ENCODE measurements around the gene MRPL49. TPM values are rescaled to one million over a fixed set of nuclear protein-coding genes. Genes with fewer than 3 reads are reported as not detected.
A peak's percentile ranks its signal among the peaks of the same experiment; 100 is the strongest.

Gene MRPL49
- total and polyA plus RNA-seq, 2 of the 8 experiments (the other 6 are each of a cell fraction or from before 2014, with no cell fraction given), result 54.0 to 84.8 TPM

GRCh38 chr11:65113361-65113756, 8.8 kb upstream of the MRPL49 start:
- peak overlapping the region; percentile 19 for H3K56ac ChIP-seq (replicated peaks; ENCODE audit: insufficient read length, low read depth, low read length)
- H2BK12ac ChIP-seq (ENCODE audit: low read depth, low read length), result no peak overlapping the region
- no peak overlapping the region for H3K14ac ChIP-seq (ENCODE audit: insufficient read length)
- H3K79me2 ChIP-seq (ENCODE audit: control insufficient read depth in 1 of 2, insufficient read depth in 2 of 2, low read length in 2 of 2), result peaks cover 0 to 6% of the 10 kb centered on the region in 2 experiments; a peak in 1 of 4 replicates
- CTCF ChIA-PET (ENCODE audit: partially characterized antibody), result interaction anchor here (0.5 to 7.9 kb wide), 14 partner anchors 8 to 366 kb away, joined by 3 to 85 read pairs (median 6); partner anchors contain the start of genes CAPN1, FAU and MRPL49
- no peak overlapping the region for H4K5ac ChIP-seq (ENCODE audit: insufficient read length, low read depth, low read length)
- H3K4me2 ChIP-seq (ENCODE audit: insufficient read depth in 1 of 2, low read depth in 2 of 2, low read length in 2 of 2), result peak overlapping the region; percentile 71 to 95
- FAIRE-seq (no peak), DNase-seq (ENCODE audit: low read depth in 1 of 2, low spot score in 2 of 2) (no peak)
- H2BK120ac ChIP-seq (replicated peaks; ENCODE audit: low read depth, low read length), result no peak overlapping the region
- no peak overlapping the region for H2BK15ac ChIP-seq (ENCODE audit: low read length)
- peaks cover 17% of the 10 kb centered on the region; the same call in 1 of the 2 replicates for H3K23me2 ChIP-seq (ENCODE audit: low read depth, low read length)
- 72% methylated on average over 14 of the region's 14 CpGs; no CpG with 5 or more reads in 1 of the 2 experiments for WGBS, 2 experiments (ENCODE audit: extremely low coverage in 1 of 2, insufficient coverage in 1 of 2, insufficient read length in 1 of 2, insufficient replicate concordance in 2 of 2, low coverage in 1 of 2, low lambda C conversion rate in 2 of 2, missing lambda C conversion rate in 1 of 2)
- peaks cover 8% of the 10 kb centered on the region for H3K79me1 ChIP-seq (ENCODE audit: low read depth, low read length)
- H2BK20ac ChIP-seq (ENCODE audit: low read length), result no peak overlapping the region
- no peak overlapping the region for H3K23ac ChIP-seq (ENCODE audit: insufficient read length)
- no peak overlapping the region for H3K4ac ChIP-seq (replicated peaks; ENCODE audit: insufficient read length, low read depth, low read length)
- peak overlapping the region; percentile 76 to 90 (median 85); a peak in 5 of 8 replicates for H3K4me3 ChIP-seq (ENCODE audit: extremely low read depth in 1 of 4, insufficient read depth in 2 of 4, low read depth in 3 of 4, low read length in 4 of 4)
- POLR2A ChIA-PET (ENCODE audit: partially characterized antibody), result interaction anchor here (0.9 to 17.4 kb wide), 19 partner anchors 8 to 369 kb away, joined by 3 to 305 read pairs (median 5); partner anchors contain the start of genes ARL2, BATF2, CAPN1 and FAU
- no peak overlapping the region for H3K18ac ChIP-seq (ENCODE audit: extremely low read depth, low read length)
- TF ChIP-seq HDAC6 (IDR thresholded peaks at IDR 0.05; ENCODE audit: low read depth, low read length) (no peak), SIN3A (conservative IDR thresholded peaks at IDR 0.05 in 1 of 2, IDR thresholded peaks at IDR 0.05 in 1 of 2; ENCODE audit: low read depth in 1 of 2, low read length in 2 of 2) (peak in 1 of 2 experiments; percentile 7; a peak in 1 of 4 replicates)
- H3K9ac ChIP-seq (replicated peaks in 1 of 4; ENCODE audit: extremely low read depth in 1 of 4, low read depth in 3 of 4, low read length in 3 of 4), result peak overlapping the region in 2 of 4 experiments; percentile 4 to 9; a peak in 1 of 7 replicates
- peaks cover 0 to 6% (median 2%) of the 10 kb centered on the region in 4 experiments; a peak in 2 of 8 replicates for H3K36me3 ChIP-seq (ENCODE audit: control insufficient read depth in 2 of 4, insufficient read depth in 4 of 4, low read length in 3 of 4)
- no peak overlapping the region for H2AK5ac ChIP-seq (ENCODE audit: low read depth, low read length)
- no peak overlapping the region for H2BK5ac ChIP-seq (ENCODE audit: low read depth, low read length)
- H3K4me1 ChIP-seq (replicated peaks in 1 of 4; ENCODE audit: control insufficient read depth in 3 of 4, insufficient read depth in 4 of 4, low read length in 3 of 4), result peaks cover 2 to 26% (median 19%) of the 10 kb centered on the region in 4 experiments
- H3K9me3 ChIP-seq (ENCODE audit: insufficient read depth in 2 of 2, low read depth in 1 of 2, low read length in 1 of 2), result no peaks in the 10 kb centered on the region
- H2AFZ ChIP-seq (ENCODE audit: low read length), result no peak overlapping the region
- H3K27ac ChIP-seq (ENCODE audit: low read depth, low read length), result no peak overlapping the region
- H3K27me3 ChIP-seq (replicated peaks in 1 of 4; ENCODE audit: control insufficient read depth in 3 of 4, extremely low read depth in 1 of 4, insufficient read depth in 3 of 4, low read length in 3 of 4), result no peaks in the 10 kb centered on the region
- H4K91ac ChIP-seq (replicated peaks; ENCODE audit: insufficient read length, low read length), result no peak overlapping the region
- peak overlapping the region; percentile 47 for H4K8ac ChIP-seq (ENCODE audit: extremely low read depth, insufficient read depth, low read length)
- peaks cover 0 to 18% of the 10 kb centered on the region in 2 experiments for H4K20me1 ChIP-seq (replicated peaks in 1 of 2; ENCODE audit: control insufficient read depth in 1 of 2, insufficient read depth in 2 of 2, low read length in 2 of 2)

Measured in H1 (cell line).